Cerebellar cortex (tissue), 1 donor: Measurements from ENCODE around the gene SURF4.
A peak's percentile ranks its signal among the peaks of the same experiment; 100 is the strongest.
"Not testable (repeated sequence)": the region's sequence is repeated elsewhere in the genome, so short reads cannot be mapped to it uniquely, and the experiment has no call there.

ENCODE experiments used
- DNase-seq: peaks from one replicate; pipeline ENCODE4 v3.0.0-alpha.2; 2015; ENCODE audit warnings: low spot score

SURF4 gene

GRCh38 chr9:133351908-133352634 is 23.8 kb downstream of the SURF4 start:
- peak; percentile 76 for DNase-seq

GRCh38 chr9:133351526-133351907 is 24.3 kb downstream of the SURF4 start:
- DNase-seq, result no peak

GRCh38 chr9:133349965-133350616 is 25.8 kb downstream of the SURF4 start:
- DNase-seq, result no peak

- DNase-seq, result no peak
These were observed 26.9 kb downstream of the SURF4 start for GRCh38 chr9:133348718-133349573.

- DNase-seq, result peak; percentile 97
These were observed 27.7 kb downstream of the SURF4 start, which contains the start of the genes MED22 and RPL7A for GRCh38 chr9:133347985-133348717. Gene MED22, minus strand, starts transcription at chr9:133348131. Its CDS starts 1,469 bp downstream, at chr9:133346662. Gene RPL7A, plus strand, starts transcription at chr9:133348218. Its CDS starts 26 bp downstream, at chr9:133348244.

GRCh38 chr9:133347515-133347984 is 28.3 kb downstream of the SURF4 start:
- no peak for DNase-seq

- no peak for DNase-seq
These were observed 29.7 kb downstream of the SURF4 start for GRCh38 chr9:133346021-133346785.

GRCh38 chr9:133345596-133345995 is 30.3 kb downstream of the SURF4 start:
- DNase-seq, result no peak

GRCh38 chr9:133344979-133345378 is 30.9 kb downstream of the SURF4 start:
- no peak for DNase-seq

- DNase-seq, result no peak
These were observed 31.8 kb downstream of the SURF4 start for GRCh38 chr9:133344071-133344470.

- DNase-seq, result no peak
These were observed 33.3 kb downstream of the SURF4 start for GRCh38 chr9:133342570-133342969.

GRCh38 chr9:133342069-133342406 is 33.8 kb downstream of the SURF4 start:
- no peak for DNase-seq

GRCh38 chr9:133341369-133342068 is 34.3 kb downstream of the SURF4 start:
- DNase-seq, result no peak

- DNase-seq, result no peak
These were observed 34.9 kb downstream of the SURF4 start for GRCh38 chr9:133340916-133341315.

GRCh38 chr9:133340256-133340655 is 35.6 kb downstream of the SURF4 start:
- no peak for DNase-seq

- no peak for DNase-seq
These were observed 36.2 kb downstream of the SURF4 start for GRCh38 chr9:133339641-133340040.

- peak; percentile 89 for DNase-seq
These were observed 39.7 kb downstream of the SURF4 start, which contains the start of gene SURF6 for GRCh38 chr9:133335924-133336811. Gene SURF6, minus strand, starts transcription at chr9:133336188. Its CDS starts 56 bp downstream, at chr9:133336132.

GRCh38 chr9:133334888-133335287 is 41.0 kb downstream of the SURF4 start:
- DNase-seq, result not testable (repeated sequence)

- no peak for DNase-seq
These were observed 41.7 kb downstream of the SURF4 start for GRCh38 chr9:133334161-133334560.
